NCI-H2107 (cell line): ENCODE measurements around the gene RASSF6.
"Not testable (repeated sequence)": the region's sequence is repeated elsewhere in the genome, so short reads cannot be mapped to it uniquely, and the experiment has no call there.

Experiments
- DNase-seq: peaks from one replicate; lab custom pipeline; 2025; lab: John Stamatoyannopoulos, UW

RASSF6 gene

DNA sequence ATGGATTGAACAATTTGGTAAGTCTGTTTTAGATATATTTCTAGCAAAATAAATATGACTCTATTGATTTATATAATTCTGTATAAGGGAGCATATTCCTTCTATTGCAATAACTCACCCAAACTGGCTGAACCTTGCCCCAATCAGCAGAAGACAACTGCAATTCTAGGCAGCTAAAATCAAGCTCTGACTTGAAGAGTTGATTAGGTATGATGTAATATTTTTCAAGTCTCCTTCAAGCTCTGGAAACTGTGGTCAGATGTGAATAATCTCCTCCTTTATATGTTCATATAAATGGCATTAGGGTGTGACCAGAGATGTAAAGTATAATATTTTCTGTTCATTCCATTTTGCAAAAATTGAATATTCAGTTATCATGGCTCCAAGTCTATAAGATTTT is 8.2 kb downstream of the RASSF6 start:
- no peak for DNase-seq

DNA sequence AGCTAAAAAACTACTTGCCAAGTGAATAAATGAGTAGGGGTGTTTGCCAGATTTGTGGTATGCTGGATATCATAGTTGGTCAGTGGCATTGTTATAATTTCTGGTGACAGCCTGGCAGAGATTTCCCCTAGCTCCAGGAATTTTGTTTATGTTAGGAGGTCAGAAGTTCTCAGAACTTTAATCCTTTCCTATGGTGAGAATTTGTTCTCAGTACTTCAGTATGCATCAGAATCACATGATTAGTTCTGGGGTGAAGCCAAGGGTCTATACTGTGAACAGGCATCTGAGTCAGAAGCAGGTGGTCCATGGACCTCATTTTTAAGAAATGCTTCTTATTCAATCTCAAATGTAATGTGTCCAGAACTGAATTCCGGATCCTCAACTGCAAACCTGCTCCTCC is 10.5 kb downstream of the RASSF6 start:
- DNase-seq: no peak

DNA sequence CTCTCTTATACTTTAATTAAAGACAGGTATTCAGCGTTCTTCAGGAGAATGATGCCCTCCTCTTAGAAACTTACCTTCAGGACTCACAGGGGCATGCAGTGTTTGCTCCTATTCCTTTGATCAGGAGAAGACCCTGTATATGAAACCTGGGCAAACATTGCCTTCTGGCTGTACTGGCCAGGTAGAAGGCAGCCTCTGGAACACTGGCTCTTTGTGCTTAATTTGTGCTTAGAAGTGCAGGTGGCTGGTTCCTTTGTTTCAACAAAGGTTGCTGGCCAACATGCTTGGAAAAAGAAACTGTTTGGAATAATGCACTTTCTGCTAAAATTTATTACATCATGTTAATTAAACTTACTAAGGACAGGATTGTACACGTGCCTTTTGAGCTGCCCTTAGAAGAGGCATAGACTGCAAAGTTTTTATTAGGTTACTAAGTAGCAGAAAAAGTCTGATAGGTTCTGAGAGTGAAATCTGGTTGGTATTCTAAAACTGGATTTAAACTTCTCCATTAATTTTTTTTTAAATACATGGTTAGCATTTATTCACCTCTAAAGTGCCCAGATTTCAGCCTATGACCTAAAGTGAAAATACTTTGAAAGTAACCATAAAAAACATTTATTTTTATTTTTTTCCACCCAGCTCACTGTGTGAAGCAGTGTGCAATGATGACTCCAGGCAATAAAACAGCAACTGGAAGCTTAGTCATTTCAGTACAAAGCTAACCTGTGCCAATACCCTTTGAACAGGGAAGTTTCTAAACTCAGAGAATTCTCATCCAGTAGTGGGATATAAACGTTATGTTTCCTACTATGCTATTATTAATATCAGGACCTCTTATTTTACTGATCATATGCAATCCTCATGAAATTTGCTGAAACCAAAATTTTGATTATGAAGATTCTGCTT is 11.3 kb downstream of the RASSF6 start:
- no peak for DNase-seq

GRCh38 chr4:73607375-73608033 is 12.7 kb downstream of the RASSF6 start:
- no peak for DNase-seq

- DNase-seq: peak; percentile 43
Observed at GRCh38 chr4:73606465-73606974, 13.7 kb downstream of the RASSF6 start.

DNA sequence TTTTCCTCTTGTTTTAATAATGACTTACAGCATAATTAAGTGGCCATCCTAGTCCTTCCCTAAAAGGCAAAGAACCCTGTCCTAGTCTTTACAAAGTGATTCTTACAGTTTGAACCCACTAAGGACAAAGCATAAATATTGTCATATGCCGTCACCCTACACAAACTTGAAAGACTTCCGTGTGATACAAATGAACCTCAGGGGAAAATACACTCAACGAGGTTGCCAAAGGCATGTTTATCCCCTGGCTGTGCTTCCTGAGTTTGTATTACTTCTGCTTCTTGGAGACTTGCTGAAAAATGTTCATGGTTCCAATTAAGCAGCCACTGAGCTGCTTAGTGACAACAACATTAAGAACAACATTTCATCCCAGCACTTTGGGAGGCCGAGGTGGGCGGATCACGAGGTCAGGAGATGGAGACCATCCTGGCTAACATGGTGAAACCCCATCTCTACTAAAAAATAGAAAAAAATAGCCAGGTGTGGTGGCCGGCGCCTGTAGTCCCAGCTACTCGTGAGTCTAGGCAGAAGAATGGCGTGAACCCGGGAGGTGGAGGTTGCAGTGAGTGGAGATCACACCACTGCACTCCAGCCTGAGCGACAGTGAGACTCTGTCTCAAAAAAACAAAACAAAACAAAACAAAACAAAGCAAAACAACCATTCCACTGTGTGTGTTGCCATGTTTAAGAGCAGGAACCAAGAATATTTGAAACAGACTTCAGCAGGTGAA is 16.2 kb downstream of the RASSF6 start:
- DNase-seq: no peak

DNA sequence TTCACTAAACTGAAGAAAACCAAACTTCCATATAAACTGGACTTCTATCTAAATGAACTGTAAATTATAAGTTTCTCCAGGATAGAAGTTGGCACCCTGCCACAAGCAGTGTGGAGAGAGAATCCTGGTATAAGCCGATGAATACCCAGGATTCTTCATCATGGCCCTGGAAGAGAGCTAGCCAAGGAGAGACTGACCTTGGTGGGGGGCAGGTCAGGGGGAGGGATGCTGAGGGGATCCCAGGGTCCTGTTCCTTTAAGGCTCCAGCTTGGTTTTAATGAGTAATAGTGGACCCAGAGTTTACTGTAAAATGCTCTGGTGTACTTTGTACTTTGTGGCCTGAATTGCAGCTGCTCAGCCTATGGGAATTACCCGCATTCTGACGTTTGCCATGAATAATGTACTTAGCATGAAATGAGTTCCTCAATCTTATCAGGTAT is 16.9 kb downstream of the RASSF6 start:
- DNase-seq: no peak

DNA sequence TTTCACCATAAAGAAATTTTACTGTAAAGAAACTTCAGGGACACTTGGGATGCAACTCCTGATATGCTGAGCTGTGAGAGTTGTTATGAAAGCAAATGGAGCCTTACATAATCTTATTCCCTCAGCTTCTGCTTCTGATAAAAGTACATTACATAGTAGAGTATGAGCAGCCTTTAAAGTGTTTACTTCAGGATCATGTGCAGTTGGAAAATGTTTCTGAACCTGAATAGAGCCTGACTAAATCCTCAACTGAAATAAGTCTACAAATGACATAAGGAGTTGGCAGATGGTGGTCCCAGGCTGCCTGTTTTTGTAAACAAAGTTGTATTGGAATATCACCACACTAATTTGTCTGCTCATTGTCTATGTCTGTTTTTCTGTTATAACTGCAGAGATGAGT is 19.3 kb downstream of the RASSF6 start:
- no peak for DNase-seq

GRCh38 chr4:73599182-73599581 is 21.1 kb downstream of the RASSF6 start:
- no peak for DNase-seq

- no peak for DNase-seq
Observed at GRCh38 chr4:73597594-73597993, 22.6 kb downstream of the RASSF6 start.

DNA sequence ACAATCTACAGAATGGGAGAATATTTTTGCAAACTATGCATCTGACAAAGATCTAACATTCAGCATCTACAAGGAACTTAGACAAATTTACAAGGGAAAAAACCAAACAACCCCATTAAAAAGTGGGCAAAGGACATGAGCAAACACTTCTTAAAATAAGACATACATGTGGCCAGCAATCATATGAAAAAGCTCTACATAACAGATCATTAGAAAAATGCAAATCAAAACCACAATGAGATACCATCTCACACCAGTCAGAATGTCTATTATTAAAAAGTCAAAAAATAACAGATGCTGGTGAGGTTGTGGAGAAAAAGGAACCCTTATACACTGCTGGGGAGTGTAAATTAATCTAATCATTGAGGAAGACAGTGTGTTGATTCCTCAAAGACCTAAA is 23.1 kb downstream of the RASSF6 start:
- DNase-seq: not testable (repeated sequence)

- no peak for DNase-seq
Observed at GRCh38 chr4:73596001-73596400, 24.2 kb downstream of the RASSF6 start.

DNA sequence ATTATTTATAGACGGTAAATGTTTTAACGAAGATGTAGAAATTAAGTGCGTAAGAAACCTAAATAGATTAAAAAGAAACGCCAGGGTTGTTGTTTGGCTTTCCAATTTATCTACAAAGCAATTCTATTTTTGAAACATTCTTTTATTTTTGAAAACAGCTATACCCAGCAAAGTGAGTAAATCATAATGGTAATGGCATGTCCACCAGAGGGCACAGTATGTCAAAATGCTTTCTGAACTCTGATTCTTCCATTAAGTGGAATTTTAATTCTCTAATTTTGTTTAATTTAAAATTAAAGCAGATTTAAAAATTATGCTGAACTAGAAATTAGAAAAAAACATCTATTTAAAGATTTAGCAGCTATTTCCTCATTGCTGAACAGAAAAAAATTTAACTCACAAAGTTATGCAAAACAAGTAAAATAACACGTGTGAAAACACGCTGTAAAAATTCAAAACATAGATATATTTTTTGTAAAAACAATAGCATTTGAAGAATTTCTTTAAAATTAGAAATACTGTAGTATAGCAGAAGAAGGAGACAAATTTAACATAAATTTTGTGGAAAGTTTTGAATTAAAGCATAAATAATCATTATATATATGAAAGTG is 26.5 kb downstream of the RASSF6 start:
- DNase-seq: no peak

GRCh38 chr4:73589887-73590801 is 30.1 kb downstream of the RASSF6 start:
- DNase-seq: peak; percentile 28

GRCh38 chr4:73589261-73589847 is 30.9 kb downstream of the RASSF6 start:
- no peak for DNase-seq

- no peak for DNase-seq
Observed at GRCh38 chr4:73588613-73589012, 31.6 kb downstream of the RASSF6 start.

DNA sequence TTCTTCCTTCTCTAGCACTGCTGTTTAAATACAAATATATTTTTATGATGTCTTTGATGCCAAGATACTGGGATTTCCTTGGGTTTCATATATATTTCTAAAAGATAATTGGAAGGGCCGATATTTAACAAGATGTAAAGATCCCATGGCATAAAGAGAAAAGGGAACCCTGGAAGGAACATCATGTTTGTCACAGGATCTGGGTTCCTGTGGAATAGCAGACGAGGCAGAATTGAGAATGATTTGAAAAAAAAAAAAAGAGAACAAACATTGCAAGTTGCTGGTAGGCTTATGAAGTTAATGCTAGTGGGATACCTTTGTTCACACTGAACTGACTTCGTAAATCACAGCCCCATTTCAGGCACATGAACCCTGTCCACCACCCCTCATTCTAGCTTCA is 33.6 kb downstream of the RASSF6 start:
- no peak for DNase-seq

GRCh38 chr4:73586040-73586439 is 34.2 kb downstream of the RASSF6 start:
- DNase-seq: no peak

- DNase-seq: no peak
Observed at GRCh38 chr4:73585345-73585744, 34.9 kb downstream of the RASSF6 start.

- no peak for DNase-seq
Observed at GRCh38 chr4:73583666-73584065, 36.6 kb downstream of the RASSF6 start.

GRCh38 chr4:73577371-73577770 is 42.9 kb downstream of the RASSF6 start:
- DNase-seq: no peak
